Fibroblast of the aortic adventitia (primary cell): ENCODE results near the gene ICE1. TPM values are rescaled to one million over a fixed set of nuclear protein-coding genes. Genes with fewer than 3 reads are reported as not detected.

ENCODE experiments used
- DNase-seq: peaks from one replicate; pipeline ENCODE4 v3.0.0-alpha.2; 2010; ENCODE audit warnings: low read depth
- H3K4me3 ChIP-seq: 2 replicates; pipeline ENCODE4 v1.5.1; 2011; ENCODE audit warnings: low read depth, mild to moderate bottlenecking, control low read depth, low read length, moderate library complexity
- total RNA-seq: library from RNA; depleted of rRNA; stranded (reverse); fragments of >200 nt; gene quantifications from 2 replicates; pipeline ENCODE4 v1.2.3, GENCODE V29; 2012; ENCODE audit warnings: low replicate concordance
- TF ChIP-seq, protein P1 (sequence below): IDR thresholded peaks from 2 replicates; pipeline ENCODE4 v1.5.1; 2011; ENCODE audit warnings: mild to moderate bottlenecking, low read length, control low read depth, inconsistent platforms; ENCODE audit not compliant: insufficient read depth

Gene ICE1
- total RNA-seq, 1 donor = 34.6 TPM

DNA sequence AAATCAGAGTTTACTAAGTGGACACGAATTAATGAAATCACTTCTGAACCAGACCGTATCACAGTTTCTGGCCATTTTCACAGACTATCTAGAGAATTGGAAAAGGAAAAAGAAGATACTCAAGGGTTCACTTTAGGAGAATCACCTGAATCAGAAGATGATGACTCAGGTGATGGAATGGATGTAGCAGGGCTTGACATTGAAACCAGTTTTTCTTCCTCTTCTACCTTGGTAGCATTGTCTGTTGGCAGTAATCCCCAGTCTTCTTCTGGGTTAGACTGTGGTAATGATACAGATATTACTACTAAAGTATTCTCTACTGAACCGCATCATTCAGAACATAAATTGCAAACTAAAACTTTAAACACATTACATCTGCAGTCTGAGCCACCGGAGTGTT, 38.5 kb downstream of the ICE1 start:
- no peak for DNase-seq
- no peak overlapping the region for H3K4me3 ChIP-seq
- TF ChIP-seq, protein P1, sequence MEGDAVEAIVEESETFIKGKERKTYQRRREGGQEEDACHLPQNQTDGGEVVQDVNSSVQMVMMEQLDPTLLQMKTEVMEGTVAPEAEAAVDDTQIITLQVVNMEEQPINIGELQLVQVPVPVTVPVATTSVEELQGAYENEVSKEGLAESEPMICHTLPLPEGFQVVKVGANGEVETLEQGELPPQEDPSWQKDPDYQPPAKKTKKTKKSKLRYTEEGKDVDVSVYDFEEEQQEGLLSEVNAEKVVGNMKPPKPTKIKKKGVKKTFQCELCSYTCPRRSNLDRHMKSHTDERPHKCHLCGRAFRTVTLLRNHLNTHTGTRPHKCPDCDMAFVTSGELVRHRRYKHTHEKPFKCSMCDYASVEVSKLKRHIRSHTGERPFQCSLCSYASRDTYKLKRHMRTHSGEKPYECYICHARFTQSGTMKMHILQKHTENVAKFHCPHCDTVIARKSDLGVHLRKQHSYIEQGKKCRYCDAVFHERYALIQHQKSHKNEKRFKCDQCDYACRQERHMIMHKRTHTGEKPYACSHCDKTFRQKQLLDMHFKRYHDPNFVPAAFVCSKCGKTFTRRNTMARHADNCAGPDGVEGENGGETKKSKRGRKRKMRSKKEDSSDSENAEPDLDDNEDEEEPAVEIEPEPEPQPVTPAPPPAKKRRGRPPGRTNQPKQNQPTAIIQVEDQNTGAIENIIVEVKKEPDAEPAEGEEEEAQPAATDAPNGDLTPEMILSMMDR = no peak

- TF ChIP-seq, protein P1 = no peak
- DNase-seq = no peak
- no peak overlapping the region for H3K4me3 ChIP-seq
Observed at GRCh38 chr5:5464036-5464715, 41.7 kb downstream of the ICE1 start.

DNA sequence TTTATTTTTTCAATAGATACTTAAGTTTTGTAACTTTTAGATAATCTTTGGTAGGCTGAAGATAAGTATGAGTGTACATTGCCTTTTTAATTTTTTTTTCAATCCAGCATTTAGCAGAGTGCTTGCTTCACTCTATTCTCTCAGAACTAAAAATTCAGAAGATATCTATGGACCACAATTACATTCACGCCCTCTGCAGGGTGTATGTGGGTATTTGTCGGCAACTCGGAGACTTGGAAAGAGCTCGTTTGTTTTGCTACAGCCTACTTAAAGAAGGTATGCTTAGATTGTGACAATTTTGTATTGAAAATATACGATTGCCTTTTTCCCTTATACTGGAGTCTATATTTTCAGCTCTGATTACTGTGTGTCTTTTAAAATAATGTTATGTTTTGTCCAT, 43.8 kb downstream of the ICE1 start:
- no peak overlapping the region for H3K4me3 ChIP-seq
- DNase-seq = no peak
- TF ChIP-seq, protein P1 = no peak

DNA sequence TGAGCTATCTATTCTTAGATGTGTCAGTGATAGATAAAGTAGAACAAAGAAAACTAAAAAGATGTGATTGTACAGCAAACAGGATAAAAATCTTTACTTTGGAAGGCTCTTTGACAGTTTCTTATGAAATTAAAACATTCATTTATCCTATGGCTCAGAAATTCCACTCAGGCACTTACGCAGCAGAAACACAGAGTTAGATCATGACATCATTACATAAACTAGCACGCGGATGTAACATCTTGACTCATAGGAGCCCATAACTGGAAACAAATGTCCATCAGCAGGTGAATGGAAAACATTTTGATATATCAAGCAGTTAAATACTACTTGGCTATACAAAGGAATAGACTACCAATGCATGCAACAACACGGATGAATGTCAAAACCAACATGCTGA, 45.3 kb downstream of the ICE1 start:
- no peak overlapping the region for H3K4me3 ChIP-seq
- TF ChIP-seq, protein P1 = no peak
- peak; percentile 31 for DNase-seq

GRCh38 chr5:5470933-5471332, 48.5 kb downstream of the ICE1 start:
- TF ChIP-seq, protein P1 = no peak

DNA sequence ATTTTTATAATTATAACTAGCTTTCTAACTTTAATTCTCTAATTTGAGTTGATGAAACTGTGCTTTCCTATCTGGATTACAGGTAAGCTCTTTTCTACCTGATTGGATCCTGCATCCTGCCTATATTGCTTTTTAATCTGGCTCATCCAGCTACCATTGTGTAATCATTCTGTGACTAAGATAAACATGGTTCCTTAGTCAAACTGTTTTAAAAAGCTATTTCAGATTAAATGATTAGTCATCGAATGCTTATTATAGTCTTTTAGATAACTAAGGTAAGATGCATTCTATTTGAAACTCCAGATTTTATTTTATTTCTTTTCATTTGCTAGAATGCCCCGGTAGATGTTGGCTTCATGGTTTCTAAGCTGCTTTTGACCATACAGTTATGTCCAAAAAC, 50.7 kb downstream of the ICE1 start:
- TF ChIP-seq, protein P1 = no peak
- peak; percentile 54 for DNase-seq
- no peak overlapping the region for H3K4me3 ChIP-seq

More at GRCh38 chr5:5470933-5471332, 48.5 kb downstream of the ICE1 start:
- DNase-seq = no peak
- H3K4me3 ChIP-seq = no peak overlapping the region

DNA sequence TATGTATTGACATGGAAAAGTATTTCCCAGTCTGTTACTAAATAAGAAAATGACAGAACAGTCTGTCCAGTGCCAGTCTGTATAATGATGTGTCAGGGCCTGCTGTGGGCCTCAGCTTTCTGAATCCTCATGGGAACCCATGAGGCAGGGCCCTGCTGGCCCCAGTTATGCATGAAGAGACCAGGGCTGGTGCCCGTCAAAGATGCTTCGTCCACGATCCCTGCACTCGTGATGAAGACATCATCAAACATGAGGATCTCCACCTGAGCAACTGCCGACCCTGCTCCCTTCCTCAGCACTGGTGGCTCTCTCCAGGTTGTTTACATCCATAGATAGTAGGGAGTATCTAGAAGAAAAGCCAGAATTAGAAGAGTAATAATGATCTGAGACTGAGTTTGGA, 52.5 kb downstream of the ICE1 start:
- no peak overlapping the region for H3K4me3 ChIP-seq
- TF ChIP-seq, protein P1 = no peak
- no peak for DNase-seq
